MCF 10A (cell line): ENCODE measurements around the gene PPP2R2C. TPM values are rescaled to one million over a fixed set of nuclear protein-coding genes. Genes with fewer than 3 reads are reported as not detected.

Source experiments
- BruUV-seq: library from RNA; stranded (reverse); fragments of 400-500 nt; replicated peaks from 2 replicates; lab custom pipeline; 2021; lab: Mats Ljungman, UMichigan
- CTCF ChIA-PET: fragments of 300-600 bp; sonication (Branson Sonifier 250); formaldehyde crosslinking; extraction: SDS; loops from one replicate; lab custom pipeline; 2021; ENCODE audit warnings: antibody characterized with exemption, inconsistent platforms; lab: Yijun Ruan, JAX
- POLR2A ChIA-PET: fragments of 300-600, 350-650 bp; sonication (Branson Sonifier 250); formaldehyde crosslinking; extraction: SDS; loops from one replicate; lab custom pipeline; 2020; ENCODE audit warnings: antibody characterized with exemption, inconsistent platforms; lab: Yijun Ruan, JAX
- DNase-seq: peaks from one replicate; pipeline ENCODE4 v3.0.0-alpha.2; 2018; ENCODE audit not compliant: unreplicated experiment
- H3K27ac Mint-ChIP-seq: one replicate; pipeline ENCODE4 v1.8.0; 2022; ENCODE audit warnings: mild to moderate bottlenecking, low read depth, mixed read lengths; ENCODE audit not compliant: unreplicated experiment
- H3K27me3 Mint-ChIP-seq: one replicate; pipeline ENCODE4 v1.8.0; 2022; ENCODE audit warnings: mixed read lengths; ENCODE audit not compliant: insufficient read depth, unreplicated experiment
- H3K36me3 Mint-ChIP-seq: one replicate; pipeline ENCODE4 v1.8.0; 2022; ENCODE audit warnings: mild to moderate bottlenecking, moderate library complexity, mixed read lengths; ENCODE audit not compliant: insufficient read depth, unreplicated experiment
- H3K4me1 Mint-ChIP-seq: one replicate; pipeline ENCODE4 v1.8.0; 2022; ENCODE audit warnings: mixed read lengths; ENCODE audit not compliant: insufficient read depth, unreplicated experiment
- H3K4me3 Mint-ChIP-seq: one replicate; pipeline ENCODE4 v1.8.0; 2022; ENCODE audit warnings: mild to moderate bottlenecking, moderate library complexity, mixed read lengths; ENCODE audit not compliant: unreplicated experiment
- H3K9me3 Mint-ChIP-seq: one replicate; pipeline ENCODE4 v1.8.0; 2022; ENCODE audit warnings: mixed read lengths; ENCODE audit not compliant: unreplicated experiment
- intact Hi-C: fragments of 100-400 bp; cut with micrococcal nuclease; formaldehyde crosslinking; loops from 2 replicates; pipeline ENCODE4 v1.14.1; 2022
- total RNA-seq: library from RNA; stranded (reverse); gene quantifications from 2 replicates; pipeline ENCODE4 v1.2.3, GENCODE V29; 2022
- TF ChIP-seq, protein P1 (sequence below): fragments of 200-600 bp; IDR thresholded peaks from one replicate; pipeline ENCODE4 v1.8.0; 2022; ENCODE audit warnings: antibody characterized with exemption, mild to moderate bottlenecking; ENCODE audit not compliant: unreplicated experiment

The PPP2R2C gene
- total RNA-seq, 1 experiment from 2014 or later, result 3.6 TPM

DNA sequence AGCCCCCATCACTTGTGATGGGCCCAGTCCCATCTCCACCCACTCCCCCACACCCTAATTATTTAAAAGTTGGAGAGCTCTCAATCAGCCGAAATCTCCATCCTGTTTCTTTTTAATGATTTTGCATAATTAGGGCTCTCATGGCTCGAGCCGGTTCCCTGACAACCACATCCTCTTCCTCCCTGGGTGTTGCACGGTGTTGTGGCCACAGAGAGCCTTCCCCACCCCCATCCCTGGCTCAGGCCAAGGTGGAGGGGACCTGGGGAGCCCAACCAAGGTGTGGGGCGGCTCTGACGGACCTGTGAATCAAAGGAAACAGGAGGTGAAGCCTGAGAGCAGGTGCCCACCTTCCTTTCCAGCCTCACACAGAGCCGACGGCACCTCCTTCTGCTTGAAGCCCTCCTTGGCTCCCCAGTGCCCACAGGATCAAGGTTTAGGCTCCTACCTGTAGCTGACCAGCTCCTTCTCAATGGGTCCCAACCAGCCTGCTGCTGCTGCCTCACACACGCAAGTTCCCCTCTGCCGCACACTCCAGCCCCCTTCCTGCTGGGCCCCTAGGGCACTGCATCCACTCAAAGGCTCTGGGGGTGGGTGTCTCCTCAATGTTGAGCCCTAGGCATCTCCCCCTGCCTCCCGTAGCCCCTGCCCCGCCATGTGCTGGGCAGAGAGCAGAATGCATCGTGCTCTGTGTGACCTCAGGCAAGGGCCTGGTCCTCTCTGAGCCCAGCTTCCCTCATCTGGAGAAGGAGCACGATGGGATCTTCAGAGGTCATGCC is 134.1 kb downstream of the PPP2R2C start:
- intact Hi-C loops, result no loop called here
- no peaks in the 10 kb centered on the region for H3K4me1 Mint-ChIP-seq
- ChIA-PET CTCF (interaction anchor here (1.0 to 1.7 kb wide), 2 partner anchors 8 to 11 kb away, joined by 4 to 12 read pairs; no protein-coding TSS in a partner anchor), POLR2A (no interaction called here)
- no peak overlapping the region for H3K4me3 Mint-ChIP-seq
- H3K27ac Mint-ChIP-seq, result no peak overlapping the region
- BruUV-seq, result no TSS peak
- no peak for DNase-seq
- H3K27me3 Mint-ChIP-seq, result peaks cover 11% of the 10 kb centered on the region
- TF ChIP-seq, protein P1, sequence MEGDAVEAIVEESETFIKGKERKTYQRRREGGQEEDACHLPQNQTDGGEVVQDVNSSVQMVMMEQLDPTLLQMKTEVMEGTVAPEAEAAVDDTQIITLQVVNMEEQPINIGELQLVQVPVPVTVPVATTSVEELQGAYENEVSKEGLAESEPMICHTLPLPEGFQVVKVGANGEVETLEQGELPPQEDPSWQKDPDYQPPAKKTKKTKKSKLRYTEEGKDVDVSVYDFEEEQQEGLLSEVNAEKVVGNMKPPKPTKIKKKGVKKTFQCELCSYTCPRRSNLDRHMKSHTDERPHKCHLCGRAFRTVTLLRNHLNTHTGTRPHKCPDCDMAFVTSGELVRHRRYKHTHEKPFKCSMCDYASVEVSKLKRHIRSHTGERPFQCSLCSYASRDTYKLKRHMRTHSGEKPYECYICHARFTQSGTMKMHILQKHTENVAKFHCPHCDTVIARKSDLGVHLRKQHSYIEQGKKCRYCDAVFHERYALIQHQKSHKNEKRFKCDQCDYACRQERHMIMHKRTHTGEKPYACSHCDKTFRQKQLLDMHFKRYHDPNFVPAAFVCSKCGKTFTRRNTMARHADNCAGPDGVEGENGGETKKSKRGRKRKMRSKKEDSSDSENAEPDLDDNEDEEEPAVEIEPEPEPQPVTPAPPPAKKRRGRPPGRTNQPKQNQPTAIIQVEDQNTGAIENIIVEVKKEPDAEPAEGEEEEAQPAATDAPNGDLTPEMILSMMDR, result no peak
- H3K9me3 Mint-ChIP-seq, result no peaks in the 10 kb centered on the region
- H3K36me3 Mint-ChIP-seq, result no peaks in the 10 kb centered on the region

DNA sequence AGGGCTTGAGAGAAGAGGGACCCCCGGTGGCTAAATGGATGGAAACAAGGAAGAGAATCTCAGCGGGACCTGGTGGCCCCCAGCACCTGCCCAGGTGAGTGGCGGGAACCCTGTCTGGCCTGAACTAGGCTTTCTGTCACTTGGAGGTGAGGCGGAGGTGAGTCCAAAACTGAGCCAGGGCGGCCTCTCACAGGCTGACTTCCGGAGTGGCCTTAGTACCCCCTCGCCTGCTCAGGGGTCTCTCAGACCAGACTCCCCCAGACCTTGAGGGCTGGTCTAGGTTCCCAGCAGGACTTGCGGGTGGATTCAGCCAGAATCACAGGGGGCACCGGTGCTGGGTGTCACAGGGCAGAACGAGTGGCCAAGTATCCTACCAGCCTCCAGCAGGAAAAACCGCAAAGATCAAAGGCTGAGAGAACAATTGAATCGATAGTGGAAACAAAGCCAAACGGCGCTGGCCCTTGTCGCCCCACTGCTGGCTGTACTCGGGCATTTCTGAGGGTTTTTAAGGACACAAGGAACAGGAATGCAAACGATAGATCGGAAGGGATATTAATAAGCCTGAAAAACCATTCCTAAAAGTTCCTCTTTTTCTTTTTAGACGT is 135.0 kb downstream of the PPP2R2C start:
- H3K27ac Mint-ChIP-seq, result no peak overlapping the region
- no peaks in the 10 kb centered on the region for H3K36me3 Mint-ChIP-seq
- CTCF ChIA-PET, result no interaction called here
- H3K4me1 Mint-ChIP-seq, result no peaks in the 10 kb centered on the region
- POLR2A ChIA-PET, result no interaction called here
- H3K27me3 Mint-ChIP-seq, result peaks cover 11% of the 10 kb centered on the region
- no peak for DNase-seq
- intact Hi-C loops, result no loop called here
- BruUV-seq, result no TSS peak
- no peak overlapping the region for H3K4me3 Mint-ChIP-seq
- TF ChIP-seq, protein P1, result no peak
- no peaks in the 10 kb centered on the region for H3K9me3 Mint-ChIP-seq

DNA sequence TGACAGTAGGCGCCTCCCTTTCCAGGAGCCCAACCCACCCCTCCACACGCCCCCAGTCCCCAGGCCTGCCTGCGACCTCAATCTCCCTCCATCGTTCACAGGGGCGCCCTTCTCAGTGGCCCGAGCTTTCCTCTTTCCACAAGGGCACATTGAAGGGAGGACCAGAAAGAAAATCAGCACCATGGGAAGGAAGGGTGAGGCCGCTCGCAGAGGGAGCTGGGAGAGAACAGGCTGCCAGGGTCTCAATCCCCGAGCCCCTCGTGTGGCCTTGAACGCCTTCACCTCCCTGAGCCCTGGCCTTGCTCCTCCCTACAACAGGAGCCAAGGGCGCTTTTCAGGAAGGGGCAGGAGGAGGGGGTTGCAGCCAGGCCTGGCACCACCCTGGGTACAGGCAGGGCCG is 136.2 kb downstream of the PPP2R2C start:
- Mint-ChIP-seq H3K36me3 (no peaks in the 10 kb centered on the region), H3K27me3 (peaks cover 11% of the 10 kb centered on the region), H3K4me1 (no peaks in the 10 kb centered on the region), H3K27ac (no peak overlapping the region), H3K9me3 (no peaks in the 10 kb centered on the region), H3K4me3 (no peak overlapping the region)
- ChIA-PET CTCF (interaction anchor here (0.6 kb wide), 3 partner anchors 85 to 1857 kb away, joined by 3 to 4 read pairs (median 3); no protein-coding TSS in a partner anchor), POLR2A (no interaction called here)
- TF ChIP-seq, protein P1, result no peak
- intact Hi-C loops, result no loop called here
- BruUV-seq, result no TSS peak
- DNase-seq, result no peak

DNA sequence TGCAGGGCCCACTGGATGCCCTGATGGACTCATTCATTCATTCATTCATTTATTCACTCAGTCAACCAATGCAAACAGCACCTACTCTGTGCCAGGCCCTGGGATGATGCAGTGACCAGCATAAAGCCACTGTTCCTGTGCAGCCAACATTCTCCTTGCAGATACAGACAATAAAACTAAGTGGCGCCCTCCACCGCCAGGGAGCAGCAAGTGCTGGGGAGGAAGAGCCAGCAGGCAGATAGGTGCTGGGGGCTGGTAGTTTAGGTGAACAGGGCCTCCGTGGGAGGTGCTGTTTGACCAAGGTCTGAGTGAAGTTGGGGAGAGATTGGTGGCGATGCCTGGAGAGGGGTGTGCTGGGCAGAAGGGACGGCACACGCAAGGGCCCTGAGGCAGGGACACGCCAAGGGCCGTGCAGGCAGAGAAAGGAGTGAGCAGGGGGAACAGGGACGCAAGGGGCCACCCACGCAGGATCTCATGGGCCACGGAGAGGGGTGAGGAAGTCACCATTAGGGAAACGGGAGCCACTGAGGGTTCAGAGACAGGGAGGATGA is 137.3 kb downstream of the PPP2R2C start:
- Mint-ChIP-seq H3K4me3 (no peak overlapping the region), H3K4me1 (no peaks in the 10 kb centered on the region), H3K9me3 (no peaks in the 10 kb centered on the region), H3K27ac (no peak overlapping the region), H3K27me3 (peaks cover 11% of the 10 kb centered on the region), H3K36me3 (no peaks in the 10 kb centered on the region)
- TF ChIP-seq, protein P1, result no peak
- ChIA-PET CTCF (interaction anchor here (0.6 to 20.3 kb wide), 5 partner anchors 61 to 1923 kb away, joined by 3 to 522 read pairs (median 4); no protein-coding TSS in a partner anchor), POLR2A (interaction anchor here (1.5 kb wide), 1 partner anchor 9 kb away, joined by 3 read pairs; no protein-coding TSS in a partner anchor)
- intact Hi-C loops, result no loop called here
- no peak for DNase-seq
- no TSS peak for BruUV-seq
